Body of pancreas (tissue), 4 donors: ENCODE measurements around the gene FGF10.

Source experiments
- POLR2A ChIP-seq, 3 donors: fragments of 450-650 bp; IDR thresholded peaks; one replicate each; pipeline ENCODE4 v1.6.1; 2016; ENCODE audit warnings: antibody characterized with exemption in 3 of 3, mild to moderate bottlenecking in 2 of 3
- TF ChIP-seq, protein P1 (sequence below), 7 experiments: fragments of 450-650 bp in 4 of 7; fragments of 200-600 bp in 3 of 7; sonication (generic) in 3 of 7; IDR thresholded peaks; one replicate each; pipeline ENCODE4 v1.5.1; 2016 to 2019; ENCODE audit warnings: antibody characterized with exemption in 7 of 7

DNA sequence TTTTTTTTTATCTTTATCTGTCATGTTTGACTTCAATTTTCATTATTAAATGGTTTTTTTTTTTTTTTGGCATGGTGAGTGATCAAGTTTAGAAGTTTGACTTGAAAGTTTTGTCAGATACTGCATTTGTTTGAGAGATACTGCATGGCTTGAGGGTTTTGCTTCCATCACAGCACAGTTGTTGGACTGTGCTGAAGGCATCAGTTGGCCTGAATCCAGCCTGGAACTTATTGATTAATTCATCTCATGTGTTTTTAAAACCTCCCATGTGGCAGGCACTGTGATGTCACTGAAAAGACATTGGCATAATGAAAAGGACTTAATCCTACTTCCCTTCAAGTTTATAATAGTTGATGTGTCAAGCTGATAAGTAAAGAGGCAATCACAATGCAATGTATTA is 128.4 kb downstream of the FGF10 start:
- TF ChIP-seq, protein P1, sequence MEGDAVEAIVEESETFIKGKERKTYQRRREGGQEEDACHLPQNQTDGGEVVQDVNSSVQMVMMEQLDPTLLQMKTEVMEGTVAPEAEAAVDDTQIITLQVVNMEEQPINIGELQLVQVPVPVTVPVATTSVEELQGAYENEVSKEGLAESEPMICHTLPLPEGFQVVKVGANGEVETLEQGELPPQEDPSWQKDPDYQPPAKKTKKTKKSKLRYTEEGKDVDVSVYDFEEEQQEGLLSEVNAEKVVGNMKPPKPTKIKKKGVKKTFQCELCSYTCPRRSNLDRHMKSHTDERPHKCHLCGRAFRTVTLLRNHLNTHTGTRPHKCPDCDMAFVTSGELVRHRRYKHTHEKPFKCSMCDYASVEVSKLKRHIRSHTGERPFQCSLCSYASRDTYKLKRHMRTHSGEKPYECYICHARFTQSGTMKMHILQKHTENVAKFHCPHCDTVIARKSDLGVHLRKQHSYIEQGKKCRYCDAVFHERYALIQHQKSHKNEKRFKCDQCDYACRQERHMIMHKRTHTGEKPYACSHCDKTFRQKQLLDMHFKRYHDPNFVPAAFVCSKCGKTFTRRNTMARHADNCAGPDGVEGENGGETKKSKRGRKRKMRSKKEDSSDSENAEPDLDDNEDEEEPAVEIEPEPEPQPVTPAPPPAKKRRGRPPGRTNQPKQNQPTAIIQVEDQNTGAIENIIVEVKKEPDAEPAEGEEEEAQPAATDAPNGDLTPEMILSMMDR (IDR thresholded peaks at IDR 0.05): no peak
- TF ChIP-seq POLR2A (IDR thresholded peaks at IDR 0.05): no peak
